Erythroblast (primary cell): ENCODE measurements around the gene CASP2.

Experiments
- GATA1 ChIP-seq: IDR thresholded peaks from 2 replicates; pipeline ENCODE4 v1.6.1; 2011; ENCODE audit warnings: low read depth, mild to moderate bottlenecking, control low read depth, low read length, moderate library complexity
- POLR2A ChIP-seq: IDR thresholded peaks from 2 replicates; pipeline ENCODE4 v1.6.1; 2011; ENCODE audit warnings: mild to moderate bottlenecking, low read length

DNA sequence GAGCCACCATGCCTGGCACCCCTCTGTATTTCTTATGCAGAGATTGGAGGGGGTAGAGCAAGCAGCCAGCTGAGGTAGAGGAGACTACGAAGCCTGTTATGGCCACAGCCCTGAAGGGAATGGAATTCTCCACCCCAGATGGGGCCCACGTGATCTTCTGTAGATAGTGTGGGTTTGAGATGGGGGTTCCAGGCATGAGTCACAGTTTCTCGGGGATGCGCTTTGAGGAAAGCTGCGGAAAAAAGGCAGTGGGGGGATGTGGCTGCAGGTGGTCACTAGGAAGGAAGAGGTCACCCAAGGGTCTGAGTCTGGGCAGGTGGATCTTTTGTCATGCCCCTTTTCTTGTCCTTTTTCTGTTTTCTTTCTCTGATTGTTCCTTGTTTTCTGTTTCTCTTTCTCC is 62.9 kb downstream of the CASP2 start:
- TF ChIP-seq POLR2A (no peak), GATA1 (no peak)
